T-helper 1 cell treated with Interleukin-12 subunit alpha and Interleukin-12 subunit beta and Interleukin-4 antibody, amounts not matched to agents 30 μg/mL and 1 μg/mL, for 36 hours (primary cell): ENCODE measurements around the gene MID1IP1.

Source experiments
- H3K27ac Mint-ChIP-seq: one replicate; pipeline ENCODE4 v1.8.0; 2021; ENCODE audit warnings: mild to moderate bottlenecking, mixed read lengths
- H3K27me3 Mint-ChIP-seq: one replicate; pipeline ENCODE4 v1.8.0; 2021; ENCODE audit warnings: low read depth, mixed read lengths
- H3K36me3 Mint-ChIP-seq: one replicate; pipeline ENCODE4 v1.8.0; 2021; ENCODE audit warnings: low read depth, mixed read lengths
- H3K4me1 Mint-ChIP-seq: one replicate; pipeline ENCODE4 v1.8.0; 2021; ENCODE audit warnings: low read depth, mixed read lengths
- H3K4me3 Mint-ChIP-seq: one replicate; pipeline ENCODE4 v1.8.0; 2021; ENCODE audit warnings: mild to moderate bottlenecking, moderate library complexity, mixed read lengths
- H3K9me3 Mint-ChIP-seq: one replicate; pipeline ENCODE4 v1.8.0; 2021; ENCODE audit warnings: mixed read lengths

Gene MID1IP1

GRCh38 chrX:38800981-38801845 is at the start of gene MID1IP1:
Gene MID1IP1 (plus strand): TSS chrX:38801459. CDS start chrX:38804947, 3,488 bp downstream.
- Mint-ChIP-seq H3K9me3 (no peaks in the 10 kb centered on the region), H3K36me3 (peaks cover 17% of the 10 kb centered on the region), H3K4me1 (peaks cover 13% of the 10 kb centered on the region), H3K4me3 (peak within 1 kb of the TSS; percentile 97), H3K27ac (peak within 1 kb of the TSS; percentile 94), H3K27me3 (no peaks in the 10 kb centered on the region)

DNA sequence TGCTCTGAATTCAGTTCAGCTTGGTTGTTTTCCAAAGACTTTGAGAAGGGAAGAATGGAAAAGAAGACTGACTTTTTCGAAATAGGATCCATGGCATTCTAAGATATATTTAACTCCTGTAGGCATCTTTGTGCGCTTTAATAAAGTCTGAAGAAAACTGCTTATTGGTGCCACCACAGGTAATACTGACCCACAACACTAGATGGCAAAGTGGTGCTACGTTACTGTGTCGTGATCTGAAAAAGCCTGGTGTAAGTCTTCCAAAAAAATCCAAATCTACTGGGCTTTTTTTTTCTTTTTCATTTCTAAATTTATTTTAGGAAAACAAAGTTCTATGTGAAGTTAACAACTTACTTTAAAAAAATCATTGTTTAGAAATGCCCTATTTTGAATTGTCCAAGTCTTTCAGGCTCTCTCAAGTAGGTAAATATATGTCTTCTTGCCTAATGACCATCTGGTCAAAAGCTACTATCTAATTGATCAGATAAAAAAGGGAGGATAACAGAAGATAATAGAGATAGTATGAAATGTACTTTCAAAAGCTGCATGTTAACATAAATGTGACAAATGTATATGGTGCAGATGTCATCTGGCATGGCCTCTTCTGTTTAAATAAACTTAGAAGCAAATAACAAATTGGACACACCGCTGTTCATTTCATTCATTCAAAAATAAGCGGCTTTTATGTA is 47.0 kb upstream of the MID1IP1 start:
- peaks cover 3% of the 10 kb centered on the region for H3K27me3 Mint-ChIP-seq
- H3K36me3 Mint-ChIP-seq: no peaks in the 10 kb centered on the region
- H3K4me1 Mint-ChIP-seq: no peaks in the 10 kb centered on the region
- H3K27ac Mint-ChIP-seq: no peak overlapping the region
- H3K9me3 Mint-ChIP-seq: peaks cover 4% of the 10 kb centered on the region
- no peak overlapping the region for H3K4me3 Mint-ChIP-seq

DNA sequence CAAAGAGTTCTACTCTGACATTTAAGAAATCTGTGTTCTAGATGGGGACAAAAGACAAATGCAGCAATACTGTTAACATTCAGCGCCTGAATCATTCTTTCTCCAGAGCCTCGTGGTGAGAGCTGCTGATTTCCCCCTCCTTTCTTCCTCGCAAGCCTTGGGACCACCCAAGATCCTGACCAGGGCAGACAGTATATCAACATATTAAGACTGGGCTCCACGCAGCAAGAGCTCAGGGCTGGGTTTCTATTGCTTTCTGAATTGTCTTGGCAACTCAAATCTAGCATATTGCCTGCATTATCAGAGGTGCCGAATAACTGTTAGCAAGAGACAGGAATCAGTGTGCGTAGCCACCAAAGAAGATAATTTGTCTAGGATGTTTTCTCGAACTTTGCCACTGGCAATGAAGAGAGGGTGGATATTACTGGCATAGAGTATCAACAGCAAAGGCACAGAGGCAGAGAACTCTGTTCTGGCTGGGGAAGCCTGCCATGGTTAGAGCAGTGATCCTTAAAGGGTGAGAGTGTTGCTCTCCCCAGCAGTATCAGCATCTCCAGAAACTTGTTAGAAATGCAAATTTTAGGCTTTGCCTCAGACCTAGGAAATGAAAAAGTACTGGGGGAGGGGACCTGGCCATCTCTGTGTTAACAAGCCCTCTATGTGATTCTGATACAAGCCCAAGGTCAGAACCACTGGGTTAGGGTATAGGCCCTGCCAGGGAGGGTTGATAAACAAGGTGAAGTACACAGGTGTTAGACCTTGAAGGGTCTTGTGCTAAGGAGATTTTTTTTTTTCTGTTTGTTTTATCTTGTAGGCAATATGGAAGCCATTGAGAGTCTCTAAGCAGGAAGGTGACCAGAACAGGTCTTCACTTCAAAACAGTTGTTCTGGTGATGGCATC is 46.2 kb upstream of the MID1IP1 start:
- Mint-ChIP-seq H3K4me1 (no peaks in the 10 kb centered on the region), H3K36me3 (no peaks in the 10 kb centered on the region), H3K27ac (no peak overlapping the region), H3K27me3 (peaks cover 3% of the 10 kb centered on the region), H3K9me3 (peaks cover 4% of the 10 kb centered on the region), H3K4me3 (no peak overlapping the region)

DNA sequence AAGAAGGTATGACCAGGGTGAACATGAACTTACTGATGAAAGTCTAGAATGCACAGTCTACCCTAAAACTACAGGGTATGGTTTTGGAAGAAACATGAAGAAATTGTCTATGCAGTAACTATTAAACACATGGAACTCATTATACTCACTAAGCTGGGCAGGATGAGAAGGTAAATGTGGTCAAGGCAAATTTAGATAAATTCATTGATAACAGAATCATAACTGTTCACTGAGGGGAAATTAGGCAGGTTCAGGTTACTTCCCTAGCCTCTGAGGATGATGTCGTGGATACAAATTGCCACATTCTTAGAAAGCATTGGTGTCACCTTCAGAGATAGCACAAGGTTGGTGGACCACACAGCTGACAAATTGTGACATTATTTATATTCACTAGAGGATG is 40.4 kb upstream of the MID1IP1 start:
- Mint-ChIP-seq H3K27me3 (peaks cover 3% of the 10 kb centered on the region), H3K9me3 (peaks cover 4% of the 10 kb centered on the region), H3K4me1 (no peaks in the 10 kb centered on the region), H3K36me3 (no peaks in the 10 kb centered on the region), H3K4me3 (no peak overlapping the region), H3K27ac (no peak overlapping the region)

- H3K36me3 Mint-ChIP-seq: no peaks in the 10 kb centered on the region
- H3K9me3 Mint-ChIP-seq: no peaks in the 10 kb centered on the region
- H3K4me1 Mint-ChIP-seq: no peaks in the 10 kb centered on the region
- H3K27me3 Mint-ChIP-seq: no peaks in the 10 kb centered on the region
- no peak overlapping the region for H3K4me3 Mint-ChIP-seq
- H3K27ac Mint-ChIP-seq: no peak overlapping the region
Observed at GRCh38 chrX:38768079-38768478, 33.2 kb upstream of the MID1IP1 start.

DNA sequence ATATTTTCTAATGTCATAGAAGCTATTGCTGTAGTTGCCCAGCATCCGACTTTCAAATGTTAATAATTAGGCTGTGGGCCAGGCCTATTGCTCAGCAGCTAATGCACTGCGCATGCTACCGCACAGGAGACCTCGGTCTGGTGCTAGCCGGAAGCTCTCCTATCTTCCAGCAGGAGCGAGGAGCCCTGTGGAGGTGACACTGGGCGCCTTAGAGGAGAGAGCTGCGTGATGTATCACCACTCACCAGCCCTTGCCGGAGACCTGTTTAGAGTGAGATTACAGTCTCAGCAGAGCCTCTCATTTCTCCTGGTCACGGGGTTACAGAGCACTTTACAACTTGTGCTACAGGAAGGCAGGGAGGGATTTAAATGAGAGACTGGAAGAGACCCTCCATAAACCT is 31.1 kb upstream of the MID1IP1 start:
- no peak overlapping the region for H3K4me3 Mint-ChIP-seq
- no peak overlapping the region for H3K27ac Mint-ChIP-seq
- no peaks in the 10 kb centered on the region for H3K4me1 Mint-ChIP-seq
- H3K9me3 Mint-ChIP-seq: no peaks in the 10 kb centered on the region
- H3K27me3 Mint-ChIP-seq: no peaks in the 10 kb centered on the region
- no peaks in the 10 kb centered on the region for H3K36me3 Mint-ChIP-seq

DNA sequence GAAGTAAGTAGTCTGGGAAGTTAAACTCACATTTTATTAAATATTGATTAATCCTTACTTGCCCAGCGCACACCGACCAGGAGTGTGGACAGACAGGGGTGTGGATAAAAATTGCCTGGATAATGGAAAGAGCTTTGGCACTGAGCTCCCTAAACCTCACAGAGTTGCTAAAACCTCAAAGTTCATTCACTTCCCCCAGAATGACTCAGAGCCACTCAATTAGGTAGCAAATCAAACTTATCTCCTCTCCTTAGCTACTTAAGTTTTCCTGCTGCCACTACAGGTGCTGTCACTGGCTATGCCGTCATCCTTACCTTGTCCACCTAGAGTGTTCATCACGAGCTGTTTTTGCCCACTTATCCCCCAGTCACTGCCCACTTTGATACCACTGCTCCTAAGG is 27.0 kb upstream of the MID1IP1 start:
- no peaks in the 10 kb centered on the region for H3K27me3 Mint-ChIP-seq
- H3K36me3 Mint-ChIP-seq: no peaks in the 10 kb centered on the region
- H3K4me3 Mint-ChIP-seq: no peak overlapping the region
- no peaks in the 10 kb centered on the region for H3K9me3 Mint-ChIP-seq
- H3K4me1 Mint-ChIP-seq: no peaks in the 10 kb centered on the region
- H3K27ac Mint-ChIP-seq: no peak overlapping the region

- Mint-ChIP-seq H3K27me3 (no peaks in the 10 kb centered on the region), H3K36me3 (no peaks in the 10 kb centered on the region), H3K4me3 (no peak overlapping the region), H3K9me3 (no peaks in the 10 kb centered on the region), H3K27ac (no peak overlapping the region), H3K4me1 (peaks cover 4% of the 10 kb centered on the region)
Observed at GRCh38 chrX:38796946-38797345, 4.3 kb upstream of the MID1IP1 start.

GRCh38 chrX:38798956-38799355 is 2.3 kb upstream of the MID1IP1 start:
- Mint-ChIP-seq H3K4me3 (no peak overlapping the region), H3K9me3 (no peaks in the 10 kb centered on the region), H3K36me3 (peaks cover under 1% of the 10 kb centered on the region)

GRCh38 chrX:38799995-38800580 is 1.2 kb upstream of the MID1IP1 start:
- H3K27ac Mint-ChIP-seq: no peak overlapping the region
- no peaks in the 10 kb centered on the region for H3K27me3 Mint-ChIP-seq
- H3K4me3 Mint-ChIP-seq: peak overlapping the region; percentile 41

More at GRCh38 chrX:38798956-38799355, 2.3 kb upstream of the MID1IP1 start:
- Mint-ChIP-seq H3K4me1 (peaks cover 13% of the 10 kb centered on the region), H3K27ac (no peak overlapping the region), H3K27me3 (no peaks in the 10 kb centered on the region)

GRCh38 chrX:38803243-38803587 is 2.0 kb downstream of the MID1IP1 start:
- no peaks in the 10 kb centered on the region for H3K9me3 Mint-ChIP-seq
- peaks cover 23% of the 10 kb centered on the region for H3K36me3 Mint-ChIP-seq
- H3K4me1 Mint-ChIP-seq: peaks cover 24% of the 10 kb centered on the region
- no peaks in the 10 kb centered on the region for H3K27me3 Mint-ChIP-seq
- H3K4me3 Mint-ChIP-seq: peak overlapping the region; percentile 97
- H3K27ac Mint-ChIP-seq: peak overlapping the region; percentile 94

More at GRCh38 chrX:38799995-38800580, 1.2 kb upstream of the MID1IP1 start:
- Mint-ChIP-seq H3K4me1 (peaks cover 13% of the 10 kb centered on the region), H3K9me3 (no peaks in the 10 kb centered on the region), H3K36me3 (peaks cover 8% of the 10 kb centered on the region)

DNA sequence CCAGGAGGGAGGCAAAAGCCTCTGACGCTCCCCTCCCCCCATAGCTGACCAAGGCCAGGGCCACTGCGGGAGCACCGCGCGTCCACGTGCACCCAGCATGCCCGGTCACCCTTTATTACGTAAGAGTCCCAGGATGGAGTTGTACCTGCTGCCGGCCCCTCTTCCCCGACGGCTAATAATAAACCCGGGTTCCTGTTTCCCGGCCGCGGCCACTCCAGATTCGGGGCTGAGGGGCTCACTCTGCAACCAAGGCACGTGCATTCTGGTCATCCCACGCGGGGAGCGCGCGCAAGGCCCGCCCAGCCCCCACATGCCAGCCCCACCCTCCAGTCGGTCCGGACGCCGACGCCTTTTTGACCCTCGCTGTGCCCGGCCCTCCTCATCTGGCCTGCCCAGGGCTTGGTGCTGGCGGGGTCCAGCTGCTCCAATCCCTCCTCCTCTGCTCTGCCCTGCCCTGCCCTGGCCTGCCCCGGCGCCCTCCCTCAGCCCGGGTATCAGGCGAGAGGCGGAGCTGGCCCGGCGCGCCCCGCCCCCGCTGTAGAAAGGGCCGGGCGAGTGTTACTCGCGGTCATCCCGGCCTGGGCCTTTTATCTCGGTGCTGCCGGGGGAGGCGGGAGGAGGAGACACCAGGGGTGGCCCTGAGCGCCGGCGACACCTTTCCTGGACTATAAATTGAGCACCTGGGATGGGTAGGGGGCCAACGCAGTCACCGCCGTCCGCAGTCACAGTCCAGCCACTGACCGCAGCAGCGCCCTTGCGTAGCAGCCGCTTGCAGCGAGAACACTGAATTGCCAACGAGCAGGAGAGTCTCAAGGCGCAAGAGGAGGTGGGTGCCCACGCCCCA is 2.6 kb downstream of the MID1IP1 start:
- Mint-ChIP-seq H3K4me3 (peak overlapping the region; percentile 97), H3K4me1 (peaks cover 28% of the 10 kb centered on the region), H3K27me3 (no peaks in the 10 kb centered on the region), H3K27ac (peak overlapping the region; percentile 94), H3K36me3 (peaks cover 23% of the 10 kb centered on the region), H3K9me3 (no peaks in the 10 kb centered on the region)

DNA sequence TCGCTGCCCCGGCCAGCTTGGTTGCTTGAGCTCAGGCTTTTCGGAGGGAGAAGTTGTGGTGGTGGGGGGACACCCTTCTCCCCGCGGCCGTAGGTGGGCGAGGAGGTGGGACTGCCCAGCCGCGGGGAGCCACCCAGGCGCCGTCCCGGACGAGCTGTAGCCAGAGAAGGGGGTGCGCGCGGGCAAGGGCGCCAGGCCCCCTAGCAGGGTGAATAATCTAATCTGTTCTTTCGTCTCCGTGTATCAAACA is 3.1 kb downstream of the MID1IP1 start:
- Mint-ChIP-seq H3K4me3 (peak overlapping the region; percentile 97), H3K27ac (peak overlapping the region; percentile 91), H3K27me3 (no peaks in the 10 kb centered on the region), H3K36me3 (peaks cover 23% of the 10 kb centered on the region), H3K4me1 (peaks cover 29% of the 10 kb centered on the region), H3K9me3 (no peaks in the 10 kb centered on the region)
